Head of caudate nucleus (tissue), 42 donors: ENCODE measurements around the gene DIAPH2.
A peak's percentile ranks its signal among the peaks of the same experiment; 100 is the strongest.

Experiments used
- DNase-seq, 42 donors: peaks; one replicate each; pipeline versions ENCODE4 v3.0.0 to v3.0.0-alpha.2; 2020 to 2021; ENCODE audit warnings: mixed read lengths in 7 of 42
- intact Hi-C: fragments of 100-400 bp; cut with DNase I; formaldehyde crosslinking; loops from one replicate; pipeline ENCODE4 v1.15.0; 2022

DIAPH2 gene

DNA sequence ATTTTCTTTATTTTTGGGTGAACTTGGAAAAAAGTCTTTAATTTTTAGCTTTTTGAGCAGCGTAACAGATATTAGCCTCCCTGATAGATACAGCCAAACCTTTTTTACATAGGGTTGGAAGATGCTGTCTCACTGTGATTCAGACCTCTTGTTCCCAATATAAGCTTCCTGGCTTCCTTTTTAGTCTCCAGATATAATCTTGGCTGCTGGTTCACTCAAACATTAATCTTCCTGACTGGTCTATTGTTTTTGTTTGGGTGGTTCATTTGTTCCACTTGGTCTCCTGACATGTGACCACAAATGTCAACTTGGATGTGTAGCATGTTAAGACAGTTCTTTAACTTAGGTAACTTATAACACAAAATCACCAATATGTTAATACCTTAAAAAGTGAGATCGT, 222.1 kb downstream of the DIAPH2 start:
- no peak for DNase-seq
- intact Hi-C loops: no loop called here

DNA sequence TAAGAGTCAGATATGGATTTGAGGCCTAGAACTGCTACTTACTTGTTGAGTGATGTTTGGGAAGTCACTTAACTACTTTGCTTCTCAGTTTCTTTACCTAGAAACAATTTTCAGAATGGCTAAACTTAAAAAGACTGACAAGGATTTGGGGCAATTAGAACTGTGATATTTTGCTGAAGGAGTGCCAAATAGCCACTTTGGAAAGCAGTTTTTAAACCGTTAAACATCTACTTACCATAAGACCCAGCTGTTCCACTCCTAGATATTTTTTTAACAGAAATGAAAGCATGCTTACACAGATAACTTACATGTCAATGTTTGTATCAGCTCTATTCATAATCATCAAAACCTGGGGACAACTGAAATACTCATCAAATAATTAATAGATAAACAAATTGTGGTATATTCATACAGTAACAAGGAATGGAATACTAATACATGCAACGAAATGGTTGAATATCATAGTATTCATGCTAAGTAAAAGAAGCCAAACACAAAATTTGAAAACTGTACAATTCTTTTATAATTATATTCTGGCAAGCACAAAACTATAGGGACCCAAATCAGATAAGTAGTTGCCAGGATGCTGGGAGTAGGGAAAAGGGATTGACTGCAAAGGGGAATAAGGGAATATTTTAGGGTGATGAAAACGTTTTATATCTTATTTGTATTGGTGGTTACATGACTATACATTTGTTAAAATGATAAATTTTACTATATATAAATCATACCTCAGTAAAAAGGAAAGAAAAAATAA, 223.1 kb downstream of the DIAPH2 start:
- DNase-seq: no peak
- intact Hi-C loops: no loop called here

DNA sequence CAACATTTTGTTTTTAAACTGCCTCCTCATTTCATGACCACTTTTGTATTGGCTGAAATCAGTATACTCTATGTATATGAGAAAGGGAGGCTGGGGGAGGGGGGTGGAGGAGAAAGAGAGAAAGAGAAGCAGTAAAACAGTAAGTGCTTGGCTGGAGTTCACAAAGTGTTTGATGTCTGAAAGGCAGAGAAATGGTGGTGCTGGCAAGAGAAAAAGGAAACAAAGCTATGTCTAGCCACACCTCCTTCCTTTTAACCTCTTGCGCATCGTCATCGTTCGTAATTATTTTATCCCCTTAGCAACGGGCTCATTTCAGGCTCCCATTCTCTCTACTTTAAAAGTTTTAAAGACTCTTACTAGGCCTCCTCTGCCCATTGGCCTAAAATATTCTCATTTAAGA, 224.6 kb downstream of the DIAPH2 start:
- DNase-seq: peak in 4 of 42 donors; percentile 1 to 37 (median 13)
- intact Hi-C loops: no loop called here

DNA sequence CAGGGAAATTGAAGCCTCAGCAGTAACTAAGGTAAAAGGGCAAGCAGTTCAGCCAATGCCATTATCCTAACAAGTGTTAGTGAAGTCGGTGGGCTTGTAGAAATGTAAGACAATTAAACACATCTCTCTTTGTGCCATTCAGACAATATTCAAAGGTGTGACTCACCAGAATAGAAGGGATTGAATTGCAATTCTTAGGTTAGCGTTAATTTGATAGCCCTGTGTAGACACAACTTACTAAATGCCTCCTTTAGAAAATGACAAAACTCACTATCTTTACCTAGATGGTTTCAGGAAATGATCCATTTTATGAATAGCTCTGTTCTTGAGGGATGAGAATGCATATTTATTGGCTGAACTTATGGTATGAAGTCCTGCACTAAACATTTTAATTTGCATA, 234.2 kb downstream of the DIAPH2 start:
- intact Hi-C loops: no loop called here
- no peak for DNase-seq

DNA sequence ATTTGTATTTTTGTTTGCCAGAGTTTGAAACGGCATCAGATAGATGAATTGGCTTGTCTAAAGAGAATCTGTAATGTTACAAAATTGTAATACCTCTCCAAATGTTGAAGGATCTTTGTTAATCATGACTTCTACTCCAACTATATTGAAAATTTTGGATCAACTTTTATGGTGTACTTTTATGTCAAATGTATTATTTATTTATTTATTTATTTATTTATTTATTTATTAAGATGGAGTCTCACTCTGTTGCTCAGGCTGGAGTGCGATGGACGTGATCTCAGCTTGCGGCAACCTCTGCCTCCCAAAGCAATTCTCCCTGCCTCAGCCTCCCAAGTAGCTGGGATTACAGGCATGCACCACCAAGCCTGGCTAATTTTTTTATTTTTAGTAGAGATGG, 235.0 kb downstream of the DIAPH2 start:
- intact Hi-C loops: no loop called here
- DNase-seq: no peak

DNA sequence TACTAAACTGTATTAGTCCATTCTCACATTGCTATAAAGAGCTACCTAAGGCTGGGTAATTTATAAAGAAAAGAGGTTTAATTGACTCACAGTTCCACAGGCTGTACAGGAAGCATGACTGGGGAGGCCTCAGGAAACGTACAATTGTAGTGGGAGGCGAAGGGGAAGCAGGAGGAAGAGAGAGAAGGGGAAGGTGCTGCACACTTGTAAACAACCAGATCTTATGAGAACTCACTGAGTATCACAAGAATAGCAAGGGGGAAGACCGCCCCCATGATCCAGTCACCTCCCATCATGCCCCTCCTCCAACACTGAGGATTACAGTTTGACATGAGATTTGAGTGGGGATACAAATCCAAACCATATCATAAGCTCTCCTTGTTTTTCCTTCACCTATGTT, 239.9 kb downstream of the DIAPH2 start:
- intact Hi-C loops: no loop called here
- no peak for DNase-seq

DNA sequence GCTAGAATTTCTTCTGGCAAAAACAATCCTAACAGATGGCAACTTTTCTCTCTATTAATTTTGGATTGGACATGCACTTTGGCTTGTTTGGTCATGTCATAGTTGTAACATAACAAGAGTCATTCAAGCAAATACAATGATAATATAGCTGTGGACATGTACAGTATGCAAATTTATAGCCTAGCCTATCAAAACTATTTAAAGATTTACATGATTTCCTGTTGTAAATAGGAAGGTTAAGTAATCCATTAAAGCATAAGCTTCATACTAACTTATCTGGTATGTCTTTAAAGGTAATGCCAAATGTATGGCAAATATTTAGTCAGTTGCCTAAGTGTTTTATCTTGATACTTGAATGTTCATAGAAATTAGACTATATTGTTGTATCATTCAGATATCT, 244.4 kb downstream of the DIAPH2 start:
- intact Hi-C loops: no loop called here
- no peak for DNase-seq

DNA sequence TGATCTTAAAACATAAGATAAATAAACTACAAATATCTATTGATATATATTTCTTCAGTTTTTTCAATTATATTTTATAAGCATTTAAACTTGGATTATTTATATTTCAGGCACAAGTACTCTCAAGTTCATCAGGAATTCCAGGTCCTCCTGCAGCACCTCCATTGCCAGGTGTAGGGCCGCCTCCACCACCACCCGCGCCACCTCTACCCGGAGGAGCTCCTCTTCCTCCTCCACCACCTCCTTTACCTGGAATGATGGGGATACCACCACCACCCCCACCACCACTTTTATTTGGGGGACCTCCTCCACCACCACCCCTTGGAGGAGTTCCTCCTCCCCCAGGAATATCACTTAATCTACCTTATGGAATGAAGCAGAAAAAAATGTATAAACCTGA, 273.1 kb downstream of the DIAPH2 start:
- DNase-seq: no peak
- intact Hi-C loops: no loop called here

DNA sequence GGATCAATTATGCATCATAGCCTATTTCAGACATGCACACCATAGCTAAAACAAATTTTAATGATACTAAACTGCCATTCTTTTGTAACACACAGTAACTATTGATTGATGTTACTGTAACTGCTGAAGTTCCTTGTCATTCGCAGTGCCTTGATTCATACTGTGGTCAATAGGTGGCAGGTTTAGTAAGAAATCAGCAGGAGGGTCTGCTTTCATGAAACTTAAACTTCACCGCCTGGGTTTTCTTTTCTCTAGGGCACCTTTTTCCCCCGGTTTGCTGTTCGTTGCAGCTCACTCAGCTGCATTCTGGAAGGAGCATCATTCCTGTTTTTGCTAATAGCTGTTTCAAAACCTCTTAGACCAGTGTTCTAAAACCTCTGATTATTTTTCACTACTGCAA, 287.2 kb downstream of the DIAPH2 start:
- DNase-seq: no peak
- intact Hi-C loops: no loop called here

DNA sequence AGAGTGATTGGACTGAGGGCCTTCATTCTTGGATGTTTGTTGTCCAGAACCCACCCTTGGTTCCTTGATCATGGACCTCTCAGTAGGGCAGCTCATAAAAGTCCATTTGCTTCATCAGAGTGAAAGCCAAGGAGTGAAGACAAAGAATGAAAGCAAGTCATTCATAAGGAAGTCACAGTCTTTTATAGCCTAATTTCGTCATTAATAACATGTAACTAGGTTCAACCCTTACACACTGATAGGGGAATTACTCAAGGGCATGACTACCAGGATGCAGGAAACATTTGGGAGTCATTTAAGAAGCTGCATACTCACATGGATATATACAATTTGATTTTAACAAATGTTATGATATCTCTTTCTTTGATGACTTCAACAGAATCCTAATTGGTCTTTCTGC, 294.3 kb downstream of the DIAPH2 start:
- DNase-seq: no peak
- intact Hi-C loops: no loop called here

DNA sequence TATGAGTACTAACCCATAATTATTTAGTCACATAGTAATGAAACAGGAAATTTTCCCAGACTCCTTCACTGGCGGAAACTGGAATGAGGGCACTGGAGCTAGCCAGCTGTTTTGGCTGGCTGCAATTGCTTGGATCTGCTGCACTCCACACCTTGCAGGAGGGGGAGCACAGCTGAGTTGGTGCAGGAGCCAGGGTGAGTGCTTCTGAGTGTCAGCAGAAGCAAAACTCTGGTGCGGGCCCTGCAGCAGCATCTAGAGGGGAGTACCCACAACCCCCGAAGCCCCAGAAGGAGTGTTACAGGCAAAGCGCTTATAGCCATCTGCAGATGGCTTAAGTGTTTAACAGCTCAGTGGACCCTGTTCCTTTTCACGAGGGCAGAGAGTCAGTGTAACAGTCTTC, 295.1 kb downstream of the DIAPH2 start:
- intact Hi-C loops: no loop called here
- no peak for DNase-seq

DNA sequence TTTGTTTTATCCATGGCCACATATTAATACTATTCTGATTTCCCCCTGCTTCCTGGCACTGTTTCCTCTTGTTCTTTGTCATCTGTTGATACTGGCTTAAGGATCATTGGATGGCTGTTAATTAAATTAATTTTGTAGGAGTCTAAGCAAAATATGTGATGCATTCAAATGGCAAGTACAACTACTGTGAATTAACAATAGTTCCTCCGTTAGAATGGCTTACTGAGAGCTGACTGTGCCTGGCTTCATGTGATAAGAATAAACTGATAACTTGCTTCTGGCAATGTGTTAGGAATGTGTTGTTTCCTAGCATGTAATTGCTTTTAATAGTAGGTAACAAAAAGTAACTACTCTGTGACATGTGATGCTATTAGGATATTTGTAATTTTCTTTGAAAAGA, 297.5 kb downstream of the DIAPH2 start:
- intact Hi-C loops: no loop called here
- no peak for DNase-seq

DNA sequence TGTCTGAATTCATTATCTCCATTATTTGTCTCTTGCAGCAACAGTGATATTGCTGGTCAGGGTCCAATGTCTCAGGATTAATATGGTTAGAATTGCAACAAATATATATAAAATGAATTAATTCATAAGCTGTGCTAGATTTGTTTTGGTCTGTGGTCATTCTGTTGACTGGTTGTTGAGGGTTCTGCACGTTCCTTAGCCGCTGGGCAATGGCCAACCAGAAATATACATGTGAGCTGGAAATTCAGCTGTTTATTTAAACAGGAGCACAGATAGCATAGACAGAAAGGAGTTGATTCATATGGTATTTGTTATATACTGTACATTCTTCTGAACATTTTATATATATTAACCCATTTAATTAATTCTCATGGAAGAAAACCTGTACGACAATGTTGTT, 299.9 kb downstream of the DIAPH2 start:
- intact Hi-C loops: no loop called here
- no peak for DNase-seq

DNA sequence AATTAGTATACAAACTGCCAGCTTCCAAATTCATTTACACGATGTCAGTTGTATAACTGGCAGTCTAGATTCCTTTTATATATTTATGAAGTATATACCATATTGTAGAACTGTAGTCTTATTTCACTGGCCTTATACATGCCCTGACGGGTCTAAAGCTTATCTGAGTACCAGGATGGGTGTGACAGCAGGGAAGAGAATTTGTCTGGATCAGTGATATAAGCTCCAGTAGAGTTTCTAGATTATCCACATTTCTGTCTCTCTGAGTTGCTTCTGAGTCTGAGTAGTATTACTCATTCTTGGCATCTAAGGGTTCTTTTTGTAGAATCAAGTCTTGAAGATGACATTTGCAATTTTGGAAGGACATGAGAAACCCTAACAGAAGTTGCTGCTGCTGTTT, 300.4 kb downstream of the DIAPH2 start:
- no peak for DNase-seq
- intact Hi-C loops: no loop called here

DNA sequence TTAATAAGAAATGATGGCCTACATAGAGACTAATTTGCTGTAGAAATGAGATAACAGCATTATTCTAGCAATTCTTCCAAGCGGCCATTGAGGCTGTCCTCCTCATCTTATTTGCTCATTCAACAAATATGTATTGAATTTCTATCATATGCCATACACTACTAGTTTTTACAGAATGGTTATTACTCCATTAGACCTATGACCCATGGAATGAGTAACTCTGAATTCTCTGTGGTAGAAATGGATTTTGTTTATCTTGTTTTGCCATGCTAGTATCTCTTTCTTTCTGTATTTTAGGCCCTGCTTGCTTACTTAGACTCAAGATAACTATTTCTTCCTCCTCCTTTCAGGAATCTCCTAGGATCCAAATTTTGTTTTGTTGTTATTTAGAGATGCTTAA, 302.6 kb downstream of the DIAPH2 start:
- intact Hi-C loops: no loop called here
- DNase-seq: no peak

DNA sequence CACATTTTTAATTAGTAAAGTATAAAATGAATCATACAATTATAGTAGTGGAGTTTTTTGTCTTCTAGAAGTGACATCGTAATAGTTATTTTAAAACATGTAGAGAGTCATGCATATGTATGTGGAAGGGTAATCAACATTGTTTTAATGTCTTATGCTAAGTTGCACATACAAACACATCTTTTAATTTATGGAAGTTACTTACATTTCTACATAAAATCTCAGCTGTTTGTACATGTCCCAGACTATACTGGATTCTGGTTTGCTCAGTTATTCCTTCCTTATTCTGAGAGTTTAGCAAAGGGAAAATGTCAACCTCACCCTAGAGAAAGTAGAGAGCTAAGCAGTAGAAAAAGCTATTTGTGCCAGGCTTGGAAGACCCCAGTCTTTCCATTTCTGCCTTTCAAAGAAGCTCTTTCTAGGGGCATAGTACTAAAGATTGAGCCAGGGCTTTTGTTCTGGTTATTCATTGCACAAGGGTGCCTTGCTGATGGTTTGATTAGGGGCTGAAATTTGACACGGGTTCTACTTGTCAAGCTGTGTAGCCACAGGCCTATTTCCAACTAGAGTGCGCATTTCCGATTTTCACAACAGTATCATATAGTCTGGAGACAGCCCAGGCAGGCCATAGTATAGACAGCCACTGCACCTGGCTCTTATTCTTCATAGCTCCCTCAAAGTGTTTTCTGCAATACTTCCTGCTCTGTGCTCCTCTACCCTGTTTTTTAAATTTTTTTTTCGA, 305.4 kb downstream of the DIAPH2 start:
- intact Hi-C loops: no loop called here

DNA sequence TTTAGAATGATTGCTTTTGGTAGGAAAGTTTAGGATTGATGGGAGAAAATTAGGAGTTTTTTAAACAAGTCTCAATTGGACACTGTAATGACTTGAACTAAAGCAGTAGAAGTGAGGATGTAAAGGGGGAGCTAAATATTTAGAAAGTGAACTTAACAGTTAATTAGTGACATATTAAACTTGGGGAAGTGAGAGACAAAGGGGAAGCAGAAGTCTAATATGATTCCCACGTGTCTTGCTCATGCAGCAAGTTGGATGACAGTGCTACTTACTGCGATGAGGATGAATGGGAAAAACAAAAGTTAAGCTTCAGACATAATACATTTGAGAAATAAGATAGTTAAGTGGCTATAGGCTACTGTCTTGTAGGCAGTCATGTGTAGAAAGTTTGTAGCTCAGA, 309.5 kb downstream of the DIAPH2 start:
- no peak for DNase-seq

More for the DNA sequence above, 305.4 kb downstream of the DIAPH2 start:
- DNase-seq: no peak

DNA sequence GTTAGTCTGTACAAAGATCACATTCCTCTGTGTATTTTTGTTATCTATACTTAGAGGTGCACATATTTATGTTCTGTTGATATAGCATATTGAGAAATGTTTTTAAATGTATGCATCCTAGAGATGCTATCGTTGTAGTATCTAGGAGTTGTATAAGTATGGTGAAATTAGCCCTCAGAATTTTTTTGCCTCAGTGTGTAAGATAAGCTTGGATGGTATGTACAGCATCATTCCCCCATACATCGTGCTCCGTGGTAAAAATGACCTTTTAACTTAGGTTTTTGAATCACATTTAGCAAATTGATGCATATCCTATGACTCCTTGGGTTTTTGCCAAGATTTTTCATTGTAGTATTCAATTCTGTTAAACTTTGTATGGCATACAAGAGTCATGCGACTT, 312.6 kb downstream of the DIAPH2 start:
- no peak for DNase-seq
- intact Hi-C loops: no loop called here

More for the DNA sequence above, 309.5 kb downstream of the DIAPH2 start:
- intact Hi-C loops: no loop called here

DNA sequence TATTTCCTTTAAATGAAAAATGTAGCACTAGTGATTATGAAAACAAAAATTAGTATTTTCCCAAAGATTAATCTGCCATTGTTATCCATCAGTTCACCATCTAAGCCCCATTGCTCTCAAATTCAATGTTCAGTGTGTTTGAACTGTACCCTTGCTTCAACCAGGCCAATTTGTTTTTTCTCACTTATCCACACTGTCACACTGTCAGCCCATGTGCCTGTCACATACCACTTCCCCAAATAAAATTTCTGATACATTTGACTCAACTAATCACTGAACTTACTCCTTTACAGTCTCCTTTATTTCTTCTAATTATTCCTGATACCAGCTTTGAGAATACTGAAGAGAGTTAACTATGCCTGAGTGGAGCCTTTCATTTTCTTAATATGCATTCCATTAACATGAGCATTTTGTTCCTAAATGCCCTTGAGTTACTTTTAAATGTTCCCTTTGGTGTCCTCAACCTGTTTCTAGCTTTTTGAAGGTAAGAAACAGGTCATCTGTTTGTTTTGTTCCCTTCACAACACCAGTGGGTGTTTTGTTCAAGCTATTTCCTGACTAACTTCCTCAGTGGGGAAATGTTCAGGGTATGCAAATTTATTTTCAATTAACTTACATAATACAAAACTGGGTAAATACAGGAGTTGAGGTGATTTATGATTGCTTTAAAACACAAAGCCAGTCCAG, 316.2 kb downstream of the DIAPH2 start:
- intact Hi-C loops: no loop called here
- no peak for DNase-seq

DNA sequence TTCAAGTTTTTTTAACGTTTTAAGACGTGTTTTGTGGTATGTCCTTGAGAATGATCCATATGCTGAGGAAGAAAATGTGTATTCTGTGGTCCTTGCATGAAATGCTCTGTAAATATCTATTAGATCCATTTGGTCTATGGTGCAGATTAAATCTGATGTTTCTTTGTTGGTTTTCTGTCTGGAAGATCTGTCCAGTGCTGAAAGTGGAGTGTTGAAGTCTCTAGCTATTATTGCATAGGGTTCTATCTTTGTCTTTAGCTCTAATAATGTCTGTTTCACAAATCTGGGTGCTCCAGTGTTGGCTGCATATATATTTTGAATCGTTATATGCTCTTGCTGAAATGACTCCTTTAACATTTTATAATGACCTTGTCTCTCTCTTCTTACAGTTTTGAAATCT, 321.5 kb downstream of the DIAPH2 start:
- no peak for DNase-seq
- intact Hi-C loops: no loop called here
